Ectodermal cell (in vitro differentiated cells): ENCODE data around the gene DIRAS2. TPM values are rescaled to one million over a fixed set of nuclear protein-coding genes. Genes with fewer than 3 reads are reported as not detected.
"Not testable (repeated sequence)": the region's sequence is repeated elsewhere in the genome, so short reads cannot be mapped to it uniquely, and the experiment has no call there.

ENCODE experiments used
- H3K27ac ChIP-seq: 2 replicates; pipeline ENCODE4 v1.7.0; 2013; ENCODE audit warnings: mild to moderate bottlenecking, low read depth, low read length; ENCODE audit not compliant: insufficient read depth, poor library complexity, severe bottlenecking
- H3K27me3 ChIP-seq: 2 replicates; pipeline ENCODE4 v1.7.0; 2013; ENCODE audit warnings: mild to moderate bottlenecking, low read length; ENCODE audit not compliant: insufficient read depth, control insufficient read depth, poor library complexity, severe bottlenecking
- H3K36me3 ChIP-seq: one replicate; pipeline ENCODE4 v1.7.0; 2013; ENCODE audit warnings: low read length; ENCODE audit not compliant: control insufficient read depth, insufficient read depth
- H3K4me1 ChIP-seq: one replicate; pipeline ENCODE4 v1.7.0; 2013; ENCODE audit warnings: low read length; ENCODE audit not compliant: control insufficient read depth, insufficient read depth
- H3K4me3 ChIP-seq: 2 replicates; pipeline ENCODE4 v1.7.0; 2013; ENCODE audit warnings: low read depth, low read length, control low read depth; ENCODE audit not compliant: insufficient read depth
- H3K9me3 ChIP-seq: 2 replicates; pipeline ENCODE4 v1.7.0; 2013; ENCODE audit warnings: mild to moderate bottlenecking, low read length, moderate library complexity; ENCODE audit not compliant: control insufficient read depth
- WGBS, 2 experiments: methylation state at CpG; one replicate each; pipeline ENCODE4 v1.1.7; 2013; ENCODE audit warnings: missing lambda C conversion rate in 2 of 2; 5-methylcytosine and 5-hydroxymethylcytosine counted together
- polyA plus RNA-seq, 4 experiments: library from polyadenylated mRNA; stranded (reverse); fragments of 50-300 nt; gene quantifications; one replicate each; pipeline ENCODE4 v1.2.3, GENCODE V29; 2013

Gene DIRAS2, protein sequence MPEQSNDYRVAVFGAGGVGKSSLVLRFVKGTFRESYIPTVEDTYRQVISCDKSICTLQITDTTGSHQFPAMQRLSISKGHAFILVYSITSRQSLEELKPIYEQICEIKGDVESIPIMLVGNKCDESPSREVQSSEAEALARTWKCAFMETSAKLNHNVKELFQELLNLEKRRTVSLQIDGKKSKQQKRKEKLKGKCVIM
- polyA plus RNA-seq (2013, experiment 1 of 4) = 1.4 TPM
- polyA plus RNA-seq (2013, experiment 2 of 4) = 0.85 TPM
- 1.2 TPM for polyA plus RNA-seq (2013, experiment 3 of 4)
- polyA plus RNA-seq (2013, experiment 4 of 4) = 1.1 TPM

DNA sequence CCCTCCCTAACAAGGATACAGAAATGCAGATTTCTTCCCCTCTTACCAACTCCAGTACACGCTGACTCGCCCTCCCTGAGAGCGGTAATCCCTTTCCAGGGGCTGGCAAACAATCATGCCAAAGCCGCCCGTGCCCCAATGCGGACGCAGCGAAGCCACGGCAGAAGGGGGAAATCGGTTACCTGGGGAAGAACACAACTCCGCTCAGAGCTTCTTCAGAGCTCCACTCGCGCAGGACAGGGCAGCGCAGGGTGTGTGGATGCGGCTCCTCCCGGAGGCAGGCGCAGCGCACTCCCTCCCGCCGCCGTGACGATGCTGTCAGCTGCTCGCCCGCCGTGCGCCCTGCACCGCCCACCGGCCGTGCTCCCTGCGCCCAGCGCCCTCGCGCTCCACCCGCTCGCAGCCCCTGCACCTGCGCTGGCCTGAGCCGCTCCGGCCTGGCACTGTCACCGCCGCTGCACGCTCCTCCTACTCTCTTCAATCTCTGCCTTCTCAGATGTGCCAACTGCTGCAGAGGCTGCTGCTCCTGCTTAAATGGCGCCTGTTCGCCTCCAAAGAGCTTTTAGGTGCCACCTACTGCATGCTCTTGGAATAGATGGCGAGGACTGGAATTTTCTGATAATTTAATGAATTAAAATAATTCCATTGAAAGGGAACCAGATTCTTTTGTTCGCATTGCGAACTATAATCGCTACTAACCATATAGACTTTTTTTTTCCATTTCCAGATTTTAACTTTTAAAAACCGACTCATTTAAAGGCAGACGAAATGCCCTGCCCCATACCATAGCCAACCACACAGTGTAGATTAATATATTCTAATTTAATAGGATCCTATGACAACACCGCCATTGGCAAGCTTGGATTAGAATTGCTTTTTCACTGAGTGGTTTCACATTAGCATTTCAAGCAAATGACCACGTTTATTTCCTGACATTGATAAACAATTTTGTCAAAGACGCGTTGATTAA is at the start of gene DIRAS2:
Gene DIRAS2, minus strand, starts transcription at position 255 of the 970 bp plus-strand sequence. CDS start 28,997 bp downstream, outside the sequence.
- Histone ChIP-seq H3K4me3 (peak within 1 kb of the TSS; percentile 51), H3K27ac (no peak within 1 kb of the TSS), H3K4me1 (no peaks in the 10 kb centered on the region), H3K9me3 (no peaks in the 10 kb centered on the region), H3K36me3 (no peaks in the 10 kb centered on the region), H3K27me3 (peaks cover 14% of the 10 kb centered on the region)
- 9% methylated on average over 52 to 53 of the region's 53 CpGs for WGBS, 2 experiments

DNA sequence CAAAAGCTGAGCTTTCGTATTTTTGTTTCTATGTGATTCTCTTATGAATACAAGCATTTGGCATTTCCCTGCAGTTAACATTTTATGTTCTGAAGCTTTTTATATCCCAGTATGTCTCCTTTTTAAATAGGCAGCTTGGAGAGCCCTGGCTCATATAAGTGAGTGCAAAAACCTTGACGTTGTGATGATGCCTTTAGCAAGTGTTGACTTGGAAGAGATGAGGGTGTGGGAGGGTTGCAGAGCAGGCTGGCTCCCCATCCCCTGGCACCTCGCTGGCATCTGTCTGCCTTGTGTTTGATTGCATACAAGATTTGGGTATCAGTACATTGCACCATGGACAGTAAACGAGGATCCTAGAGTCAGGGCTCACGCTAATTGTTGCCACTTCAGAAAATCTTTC is 42.1 kb upstream of the DIRAS2 start:
- 93 to 94% methylated on average over 5 of the region's 5 CpGs for WGBS, 2 experiments
- no peaks in the 10 kb centered on the region for H3K4me1 ChIP-seq
- H3K4me3 ChIP-seq = no peak overlapping the region
- no peaks in the 10 kb centered on the region for H3K36me3 ChIP-seq
- no peaks in the 10 kb centered on the region for H3K27me3 ChIP-seq
- no peaks in the 10 kb centered on the region for H3K9me3 ChIP-seq
- no peak overlapping the region for H3K27ac ChIP-seq

DNA sequence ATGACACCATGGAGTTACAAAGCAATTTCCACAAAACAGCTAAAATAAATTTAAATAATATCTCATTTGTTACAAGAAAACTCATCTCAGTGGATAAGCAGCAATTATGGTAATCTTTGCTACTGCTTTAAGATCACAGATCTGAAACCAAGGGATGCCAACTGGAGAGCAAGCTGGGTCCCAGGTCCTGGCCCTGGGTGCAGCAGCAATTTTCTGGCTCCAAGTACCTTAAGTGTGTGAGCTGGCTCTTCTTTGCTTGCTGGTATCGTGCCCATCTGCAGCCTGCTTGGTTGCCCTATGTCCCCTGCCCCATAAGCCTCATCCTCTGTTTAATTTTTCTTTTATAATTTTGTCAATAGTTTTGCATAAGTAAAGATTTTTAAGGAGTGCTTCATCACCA is 41.5 kb upstream of the DIRAS2 start:
- H3K27ac ChIP-seq = no peak overlapping the region
- no peaks in the 10 kb centered on the region for H3K27me3 ChIP-seq
- no peak overlapping the region for H3K4me3 ChIP-seq
- H3K36me3 ChIP-seq = no peaks in the 10 kb centered on the region
- WGBS, 2 experiments = 88 to 92% methylated on average over 1 of the region's 1 CpG
- H3K4me1 ChIP-seq = no peaks in the 10 kb centered on the region
- H3K9me3 ChIP-seq = no peaks in the 10 kb centered on the region

DNA sequence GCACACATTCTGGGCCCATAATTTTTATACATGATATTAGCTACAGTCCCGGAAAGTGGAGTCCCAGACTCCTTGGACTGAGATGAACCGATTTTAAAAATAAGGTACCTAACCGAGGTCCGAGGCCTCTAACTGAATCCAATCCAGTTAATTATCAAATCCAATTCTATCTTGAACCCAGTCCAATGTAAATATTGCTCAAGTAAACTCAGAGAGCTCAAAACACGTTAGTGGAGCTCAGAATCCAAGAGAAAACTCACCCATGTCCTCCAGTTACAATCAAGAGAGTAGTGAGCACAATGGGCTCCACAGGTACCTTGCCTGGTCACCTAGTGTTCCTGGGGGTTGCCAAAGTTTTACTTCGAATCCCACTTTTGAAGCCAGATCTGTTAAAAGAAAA is 37.9 kb upstream of the DIRAS2 start:
- no peaks in the 10 kb centered on the region for H3K9me3 ChIP-seq
- 89 to 94% methylated on average over 6 of the region's 6 CpGs for WGBS, 2 experiments
- H3K36me3 ChIP-seq = no peaks in the 10 kb centered on the region
- no peaks in the 10 kb centered on the region for H3K27me3 ChIP-seq
- no peaks in the 10 kb centered on the region for H3K4me1 ChIP-seq
- H3K4me3 ChIP-seq = no peak overlapping the region
- H3K27ac ChIP-seq = no peak overlapping the region

DNA sequence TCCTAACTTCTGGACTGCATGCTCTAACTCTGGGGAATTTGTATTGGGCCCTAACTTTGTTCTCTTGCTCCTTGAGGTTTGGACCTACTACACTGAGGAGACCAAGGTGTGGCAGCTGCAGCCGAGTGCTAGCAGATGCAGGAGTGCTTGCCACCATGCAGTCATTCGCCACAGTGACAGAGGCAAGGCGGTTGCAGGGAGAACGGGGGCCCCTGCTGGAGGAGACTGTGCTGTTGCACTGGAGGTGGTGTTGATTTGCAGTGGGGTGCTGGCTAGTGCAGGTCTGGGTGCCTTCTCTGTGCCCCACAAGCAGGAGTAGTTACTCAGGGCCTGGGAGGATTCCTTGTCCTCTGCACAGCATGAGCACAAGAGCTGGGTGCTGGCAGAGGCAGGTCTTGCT is 22.4 kb upstream of the DIRAS2 start:
- no peaks in the 10 kb centered on the region for H3K9me3 ChIP-seq
- H3K27me3 ChIP-seq = no peaks in the 10 kb centered on the region
- H3K4me1 ChIP-seq = no peaks in the 10 kb centered on the region
- H3K4me3 ChIP-seq = no peak overlapping the region
- WGBS, 2 experiments = 64 to 66% methylated on average over 4 of the region's 4 CpGs
- H3K36me3 ChIP-seq = no peaks in the 10 kb centered on the region
- H3K27ac ChIP-seq = no peak overlapping the region

DNA sequence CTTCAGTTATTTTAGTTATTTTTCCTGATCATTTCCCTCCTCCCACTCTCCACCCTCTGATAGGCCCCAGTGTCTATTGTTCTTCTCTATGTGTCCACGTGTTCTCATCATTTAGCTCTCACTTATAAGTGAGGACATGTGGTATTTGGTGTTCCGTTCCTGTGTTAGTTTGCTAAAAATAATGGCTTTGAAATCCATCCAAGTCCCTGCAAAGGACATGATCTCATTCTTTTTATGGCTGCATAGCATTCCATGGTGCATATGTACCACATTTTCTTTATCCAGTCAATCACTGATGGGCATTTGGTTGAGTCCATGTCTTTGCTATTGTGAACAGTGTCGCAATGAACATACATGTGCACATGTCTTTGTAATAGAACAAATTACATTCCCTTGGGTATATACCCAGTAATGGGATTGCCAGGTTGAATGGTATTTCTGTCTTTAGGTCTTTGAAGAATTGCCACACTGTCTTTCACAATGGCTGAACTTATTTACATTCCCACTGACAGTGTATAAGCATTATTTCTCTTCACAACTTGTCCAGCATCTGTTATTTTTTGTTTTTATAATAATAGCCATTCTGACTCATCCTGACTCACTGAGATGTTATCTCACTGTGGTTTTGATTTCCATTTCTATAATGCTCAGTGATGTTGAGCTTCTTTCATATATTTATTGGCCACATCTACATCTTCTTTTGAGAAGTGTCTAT is 17.2 kb upstream of the DIRAS2 start:
- WGBS, 2 experiments = 87 to 94% methylated on average over 3 of the region's 3 CpGs
- no peaks in the 10 kb centered on the region for H3K36me3 ChIP-seq
- H3K4me3 ChIP-seq = no peak overlapping the region
- H3K27me3 ChIP-seq = no peaks in the 10 kb centered on the region
- H3K9me3 ChIP-seq = no peaks in the 10 kb centered on the region
- no peaks in the 10 kb centered on the region for H3K4me1 ChIP-seq
- H3K27ac ChIP-seq = no peak overlapping the region

DNA sequence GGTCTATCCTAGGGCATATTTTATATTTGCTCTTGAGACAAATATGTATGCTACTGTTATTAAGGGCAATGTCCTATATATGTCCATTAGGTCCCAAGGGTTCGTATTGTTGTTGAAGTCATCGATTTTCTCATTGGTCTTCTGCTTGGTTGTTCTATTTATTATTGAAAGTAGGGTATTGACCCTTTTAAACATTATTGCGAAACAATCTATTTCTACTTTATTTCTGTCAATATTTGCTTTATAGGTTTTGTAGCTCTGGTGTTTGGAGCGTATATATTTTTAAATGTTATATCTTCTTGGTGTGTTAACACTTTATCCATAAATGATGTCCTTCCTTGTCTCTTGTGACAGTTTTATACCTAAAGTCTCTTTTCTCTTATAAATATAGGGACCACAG is 16.2 kb upstream of the DIRAS2 start:
- Histone ChIP-seq H3K36me3 (no peaks in the 10 kb centered on the region), H3K4me1 (no peaks in the 10 kb centered on the region), H3K4me3 (no peak overlapping the region), H3K9me3 (no peaks in the 10 kb centered on the region), H3K27ac (no peak overlapping the region), H3K27me3 (no peaks in the 10 kb centered on the region)
- WGBS, 2 experiments = 81 to 96% methylated on average over 2 of the region's 4 CpGs

DNA sequence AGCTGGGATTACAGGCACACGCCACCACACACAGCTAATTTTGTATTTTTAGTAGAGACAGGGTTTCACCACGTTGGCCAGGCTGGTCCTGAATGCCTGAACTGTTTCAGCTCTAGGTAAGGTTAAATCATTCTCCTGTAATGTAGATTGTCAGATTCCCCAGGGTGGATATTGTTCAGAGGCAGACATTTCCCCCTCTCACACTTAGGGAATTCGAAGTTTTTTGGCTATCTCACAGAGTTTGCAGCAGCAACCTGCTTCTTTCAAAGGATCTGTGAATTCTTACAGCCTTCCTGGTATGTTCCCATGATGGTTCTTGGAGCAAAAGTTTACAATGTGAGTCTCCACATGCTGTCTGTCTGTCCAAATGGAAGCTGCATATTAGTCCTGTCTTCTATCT is 15.6 kb upstream of the DIRAS2 start:
- H3K4me3 ChIP-seq = no peak overlapping the region
- H3K36me3 ChIP-seq = no peaks in the 10 kb centered on the region
- no peak overlapping the region for H3K27ac ChIP-seq
- H3K4me1 ChIP-seq = no peaks in the 10 kb centered on the region
- 78 to 87% methylated on average over 3 of the region's 3 CpGs for WGBS, 2 experiments
- no peaks in the 10 kb centered on the region for H3K27me3 ChIP-seq
- H3K9me3 ChIP-seq = no peaks in the 10 kb centered on the region

DNA sequence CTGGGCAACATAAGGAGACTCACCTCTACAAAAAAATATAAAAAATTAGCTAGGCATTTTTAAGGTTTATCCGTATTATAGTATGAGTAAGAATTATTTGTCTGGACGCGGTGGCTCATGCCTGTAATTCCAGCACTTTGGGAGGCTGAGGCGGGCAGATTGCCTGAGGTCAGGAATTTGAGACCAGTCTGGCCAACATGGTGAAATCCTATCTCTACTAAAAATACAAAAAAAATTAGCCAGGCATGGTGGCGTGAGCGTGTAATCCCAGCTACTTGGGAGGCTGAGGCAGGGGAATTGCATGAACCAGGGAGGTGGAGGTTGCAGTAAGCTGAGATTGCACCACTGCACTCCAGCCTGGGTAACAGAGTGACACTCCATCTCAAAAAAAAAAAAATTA is 14.3 kb upstream of the DIRAS2 start:
- not testable (repeated sequence) for H3K4me3 ChIP-seq, H3K36me3 ChIP-seq, H3K27me3 ChIP-seq, H3K27ac ChIP-seq, H3K4me1 ChIP-seq, H3K9me3 ChIP-seq
- WGBS, 2 experiments = 93 to 94% methylated on average over 6 of the region's 6 CpGs

DNA sequence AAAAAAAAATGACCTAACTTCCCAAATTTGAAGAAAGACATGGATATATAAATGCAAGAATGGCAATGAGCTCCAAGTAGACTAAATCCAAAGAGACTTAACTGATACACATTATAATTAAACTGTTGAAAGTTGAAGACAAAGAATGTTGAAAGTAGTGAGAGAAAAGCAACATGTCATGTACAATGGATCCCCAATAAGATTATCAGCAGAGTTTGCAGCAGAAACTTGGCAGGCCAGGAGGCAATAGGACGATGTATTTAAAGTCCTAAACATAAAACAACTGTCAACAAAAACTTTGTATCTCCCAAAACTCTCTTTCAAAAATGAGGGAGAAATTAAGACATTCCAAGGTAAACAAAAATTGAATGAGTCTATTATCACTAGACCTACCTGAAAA is 8.6 kb upstream of the DIRAS2 start:
- Histone ChIP-seq H3K4me3 (no peak overlapping the region), H3K9me3 (no peaks in the 10 kb centered on the region), H3K36me3 (no peaks in the 10 kb centered on the region), H3K27me3 (no peaks in the 10 kb centered on the region), H3K4me1 (no peaks in the 10 kb centered on the region), H3K27ac (no peak overlapping the region)
- 67 to 70% methylated on average over 1 of the region's 1 CpG for WGBS, 2 experiments
